HCT116 (cell line): ENCODE measurements around the gene CIDEC. TPM values are rescaled to one million over a fixed set of nuclear protein-coding genes. Genes with fewer than 3 reads are reported as not detected.

Experiments used
- ATAC-seq: fragments of 200-7000 bp; cut with Tn5 transposase; 2 replicates; pipeline ENCODE4 v1.9.1; 2020; ENCODE audit warnings: mild to moderate bottlenecking, moderate library complexity
- BruUV-seq: library from RNA; stranded (reverse); fragments of 400-500 nt; replicated peaks from 2 replicates; lab custom pipeline; 2021; lab: Mats Ljungman, UMichigan
- CTCF ChIA-PET: fragments of 300-600 bp; sonication (Branson Sonifier 250); formaldehyde crosslinking; loops from one replicate; lab custom pipeline; 2021; ENCODE audit warnings: antibody characterized with exemption; lab: Charles Lee
- POLR2A ChIA-PET: fragments of 300-600, 350-600 bp; sonication (Branson Sonifier 250); formaldehyde crosslinking; loops from one replicate; lab custom pipeline; 2021; ENCODE audit warnings: antibody characterized with exemption; lab: Charles Lee
- RAD21 ChIA-PET, 2 experiments: fragments of 300-600 bp; sonication (Branson Sonifier 250); formaldehyde crosslinking; loops; one replicate each; lab custom pipeline; 2023; ENCODE audit warnings: low total read pairs in 2 of 2; ENCODE audit not compliant: uncharacterized antibody in 2 of 2, unreplicated experiment in 2 of 2, low non-redundant PET in 1 of 2; lab: Charles Lee
- DNase-seq: peaks from one replicate; pipeline ENCODE4 v3.0.0-alpha.2; 2010; ENCODE audit warnings: low read depth, low spot score
- H2AFZ ChIP-seq: fragments of 200-600 bp; shearing (Covaris generic), sonication (generic); 2 replicates; pipeline ENCODE4 v1.6.1; 2017; ENCODE audit warnings: low read depth, mixed run types, mixed read lengths, antibody characterized with exemption, low read length; ENCODE audit not compliant: poor library complexity, severe bottlenecking
- H3K27ac ChIP-seq: 2 replicates; pipeline ENCODE4 v1.5.1; 2012; ENCODE audit warnings: low read depth, low read length
- H3K27me3 ChIP-seq: fragments of 200-600 bp; sonication (generic); 2 replicates; pipeline ENCODE4 v1.6.1; 2016; ENCODE audit warnings: mixed run types, low read length, mixed read lengths; ENCODE audit not compliant: insufficient read depth
- H3K36me3 ChIP-seq, 2 experiments: fragments of 200-500 bp in 1 of 2; fragments of 200-600 bp in 1 of 2; sonication (Bioruptor generic) in 1 of 2; sonication (generic) in 1 of 2; 2 replicates each; pipeline versions ENCODE4 v1.5.1 to v1.6.1; 2014 to 2016; ENCODE audit warnings: low read length in 2 of 2, inconsistent platforms in 1 of 2, mixed read lengths in 1 of 2, mixed run types in 1 of 2; ENCODE audit not compliant: insufficient read depth in 2 of 2, control insufficient read depth in 1 of 2
- H3K4me1 ChIP-seq, 2 experiments: fragments of 200-600 bp in 1 of 2; sonication (generic) in 1 of 2; 2 replicates each; pipeline versions ENCODE4 v1.5.1 to v1.6.1; 2012 to 2017; ENCODE audit warnings: low read length in 2 of 2, inconsistent platforms in 1 of 2, mild to moderate bottlenecking in 1 of 2, mixed read lengths in 1 of 2, mixed run types in 1 of 2, moderate library complexity in 1 of 2; ENCODE audit not compliant: insufficient read depth in 2 of 2, control insufficient read depth in 1 of 2
- H3K4me2 ChIP-seq: fragments of 200-600 bp; sonication (generic); 2 replicates; pipeline ENCODE4 v1.6.1; 2017; ENCODE audit warnings: mixed run types, low read length, mixed read lengths
- H3K4me3 ChIP-seq, 2 experiments: fragments of 200-600 bp in 1 of 2; sonication (generic) in 1 of 2; replicated peaks in 1 of 2; 2 replicates each; pipeline ENCODE4 v1.5.1; 2011 to 2016; ENCODE audit warnings: low read length in 2 of 2, control low read depth in 1 of 2, low read depth in 1 of 2, mild to moderate bottlenecking in 1 of 2, mixed read lengths in 1 of 2, mixed run types in 1 of 2
- H3K79me2 ChIP-seq: fragments of 200-600 bp; sonication (generic); 2 replicates; pipeline ENCODE4 v1.6.1; 2017; ENCODE audit warnings: mild to moderate bottlenecking, mixed run types, low read length, moderate library complexity, mixed read lengths; ENCODE audit not compliant: insufficient read depth
- H3K9ac ChIP-seq: fragments of 200-600 bp; sonication (generic); 2 replicates; pipeline ENCODE4 v1.6.1; 2016; ENCODE audit warnings: low read length, mixed read lengths
- H3K9me2 ChIP-seq: fragments of 200-600 bp; sonication (generic), shearing (Covaris generic); 2 replicates; pipeline ENCODE4 v1.6.1; 2017; ENCODE audit warnings: mixed run types, mild to moderate bottlenecking, moderate library complexity; ENCODE audit not compliant: insufficient read depth
- H3K9me3 ChIP-seq, 2 experiments: fragments of 200-500 bp in 1 of 2; fragments of 200-600 bp in 1 of 2; sonication (Bioruptor generic) in 1 of 2; sonication (generic) in 1 of 2; 2 replicates each; pipeline ENCODE4 v1.6.1; 2014 to 2017; ENCODE audit warnings: low read length in 2 of 2, mixed read lengths in 2 of 2, inconsistent platforms in 1 of 2, low read depth in 1 of 2, mild to moderate bottlenecking in 1 of 2, mixed run types in 1 of 2, moderate library complexity in 1 of 2; ENCODE audit not compliant: control insufficient read depth in 1 of 2, insufficient read depth in 1 of 2
- H4K20me1 ChIP-seq: fragments of 200-600 bp; sonication (generic), shearing (Covaris generic); 2 replicates; pipeline ENCODE4 v1.6.1; 2017; ENCODE audit warnings: mixed run types, mild to moderate bottlenecking, moderate library complexity; ENCODE audit not compliant: insufficient read depth
- CEBPB ChIP-seq: IDR thresholded peaks from 2 replicates; pipeline ENCODE4 v1.6.1; 2012; ENCODE audit warnings: low read depth
- EGR1 ChIP-seq: IDR thresholded peaks from 2 replicates; pipeline ENCODE4 v1.6.1; 2012; ENCODE audit warnings: low read depth
- ELF1 ChIP-seq: IDR thresholded peaks from 2 replicates; pipeline ENCODE4 v1.6.1; 2012; ENCODE audit warnings: low read depth, borderline replicate concordance
- EZH2phosphoT487 ChIP-seq: fragments of 200-600 bp; IDR thresholded peaks from 2 replicates; pipeline ENCODE4 v1.6.1; 2018; ENCODE audit warnings: antibody characterized with exemption, borderline replicate concordance
- FOSL1 ChIP-seq: IDR thresholded peaks from 2 replicates; pipeline ENCODE4 v1.6.1; 2012; ENCODE audit warnings: low read depth
- JUND ChIP-seq: IDR thresholded peaks from 2 replicates; pipeline ENCODE4 v1.6.1; 2012
- POLR2A ChIP-seq: IDR thresholded peaks from 2 replicates; pipeline ENCODE4 v1.7.0; 2011; ENCODE audit warnings: borderline replicate concordance; ENCODE audit not compliant: insufficient read depth, insufficient read length; ENCODE audit errors: extremely low read depth
- POLR2AphosphoS5 ChIP-seq: IDR thresholded peaks from 2 replicates; pipeline ENCODE4 v1.6.1; 2011; ENCODE audit warnings: mild to moderate bottlenecking, low read depth, low read length, moderate library complexity
- RAD21 ChIP-seq: IDR thresholded peaks from 2 replicates; pipeline ENCODE4 v1.6.1; 2012; ENCODE audit warnings: low read depth, mild to moderate bottlenecking
- SIN3A ChIP-seq: IDR thresholded peaks from 2 replicates; pipeline ENCODE4 v1.6.1; 2012; ENCODE audit warnings: low read depth
- SP1 ChIP-seq: IDR thresholded peaks from 2 replicates; pipeline ENCODE4 v1.6.1; 2012; ENCODE audit warnings: low read depth
- SRF ChIP-seq: IDR thresholded peaks from 2 replicates; pipeline ENCODE4 v1.6.1; 2012; ENCODE audit warnings: low read depth
- TCF7L2 ChIP-seq: IDR thresholded peaks from 2 replicates; pipeline ENCODE4 v1.7.0; 2011; ENCODE audit warnings: borderline replicate concordance, inconsistent platforms; ENCODE audit not compliant: insufficient read depth, insufficient read length; ENCODE audit errors: extremely low read depth
- YY1 ChIP-seq: IDR thresholded peaks from 2 replicates; pipeline ENCODE4 v1.6.1; 2011; ENCODE audit warnings: low read length, low read depth, moderate library complexity, mild to moderate bottlenecking; ENCODE audit not compliant: insufficient replicate concordance; ENCODE audit errors: extremely low read depth
- ZNF274 ChIP-seq: fragments of 200-500 bp; sonication (Bioruptor generic); IDR thresholded peaks from 2 replicates; pipeline ENCODE4 v1.6.1; 2014; ENCODE audit warnings: mild to moderate bottlenecking, low read depth, low read length, inconsistent platforms
- intact Hi-C: fragments of 100-400 bp; cut with micrococcal nuclease; formaldehyde crosslinking; loops from 2 replicates; pipeline ENCODE4 v1.10.0; 2022
- total RNA-seq: library from RNA; stranded (reverse); gene quantifications from one replicate; pipeline ENCODE4 v1.2.1, GENCODE V29; 2021; ENCODE audit not compliant: unreplicated experiment
- TF ChIP-seq, protein P1 (sequence below): IDR thresholded peaks from 2 replicates; pipeline ENCODE4 v1.6.1; 2012
- TF ChIP-seq, protein P2 (sequence below): IDR thresholded peaks from 2 replicates; pipeline ENCODE4 v1.6.1; 2011; ENCODE audit warnings: mild to moderate bottlenecking, low read length, moderate library complexity; ENCODE audit not compliant: insufficient replicate concordance; ENCODE audit errors: extremely low read depth
- TF ChIP-seq, protein P3 (sequence below): IDR thresholded peaks from 2 replicates; pipeline ENCODE4 v1.6.1; 2012; ENCODE audit warnings: low read depth
- TF ChIP-seq, protein P4 (sequence below): IDR thresholded peaks from 2 replicates; pipeline ENCODE4 v1.6.1; 2012

Gene CIDEC
- total RNA-seq, 1 experiment from 2014 or later, result not detected

DNA sequence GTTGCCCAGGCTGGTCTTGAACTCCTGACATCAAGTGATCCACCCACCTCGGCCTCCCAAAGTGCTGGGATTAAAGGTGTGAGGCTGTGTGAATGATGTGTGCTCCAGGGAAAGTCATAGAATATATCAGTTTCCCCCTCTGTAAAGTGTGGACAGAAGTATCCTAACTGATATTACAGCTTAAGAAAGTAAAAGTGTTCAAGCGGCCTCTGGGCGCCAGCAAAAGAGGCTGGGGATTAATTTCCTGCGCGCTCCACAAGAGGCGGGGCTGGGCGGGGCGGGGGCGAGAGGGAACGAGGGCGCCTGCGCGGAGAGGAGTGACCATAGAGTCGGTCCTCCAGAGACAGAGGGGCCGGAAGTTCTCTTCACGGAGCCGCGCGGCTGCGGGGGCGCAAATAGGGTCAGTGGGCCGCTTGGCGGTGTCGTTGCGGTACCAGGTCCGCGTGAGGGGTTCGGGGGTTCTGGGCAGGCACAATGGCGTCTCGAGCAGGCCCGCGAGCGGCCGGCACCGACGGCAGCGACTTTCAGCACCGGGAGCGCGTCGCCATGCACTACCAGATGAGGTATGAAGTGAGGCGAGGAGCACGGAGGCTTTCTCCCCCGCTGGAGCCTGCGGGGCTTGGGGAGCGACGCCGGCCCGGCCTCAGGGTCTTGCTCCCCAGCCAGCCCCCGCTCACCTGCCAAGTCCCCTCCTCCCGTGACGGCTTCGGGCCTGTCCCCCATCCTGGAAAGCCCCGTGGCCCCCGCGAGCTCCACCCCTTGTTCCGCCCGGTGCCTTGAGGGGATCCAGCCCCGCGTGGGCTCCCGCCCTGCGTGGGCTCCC, 10.4 kb upstream of the CIDEC start, which contains the start of gene JAGN1:
Gene JAGN1, plus strand, starts transcription at position 362 of the 823 bp plus-strand sequence. Its CDS starts 113 bp downstream, at position 475.
- no peaks in the 10 kb centered on the region for H3K27me3 ChIP-seq
- CTCF ChIA-PET, result no interaction called here
- peaks cover 36% of the 10 kb centered on the region for H3K79me2 ChIP-seq
- no peaks in the 10 kb centered on the region for H4K20me1 ChIP-seq
- H2AFZ ChIP-seq, result peak within 1 kb of the TSS; percentile 60
- RAD21 ChIA-PET, result no interaction called here
- no peaks in the 10 kb centered on the region for H3K9me2 ChIP-seq
- intact Hi-C loops, result loop anchor here (5.0 kb wide), 1 partner anchor 42 kb away; the partner anchor contains the start of gene CRELD1
- H3K9me3 ChIP-seq, result no peaks in the 10 kb centered on the region
- peaks cover 4 to 28% of the 10 kb centered on the region in 2 experiments; a peak in 3 of 4 replicates for H3K4me1 ChIP-seq
- H3K4me3 ChIP-seq, result peak within 1 kb of the TSS; percentile 95 to 99
- peak within 1 kb of the TSS; percentile 92 for H3K27ac ChIP-seq
- peak within 1 kb of the TSS; percentile 96 for H3K4me2 ChIP-seq
- TSS peak; percentile 66 for BruUV-seq
- ATAC-seq, result peak; percentile 86
- POLR2A ChIA-PET, result interaction anchor here (0.6 to 2.0 kb wide), 2 partner anchors 12 to 248 kb away, joined by 3 to 6 read pairs; partner anchors contain the start of gene IL17RE
- peak within 1 kb of the TSS; percentile 97 for H3K9ac ChIP-seq
- peaks cover 11 to 17% of the 10 kb centered on the region in 2 experiments; a peak in 3 of 4 replicates for H3K36me3 ChIP-seq
- peak; percentile 75 for DNase-seq
- TF ChIP-seq, protein P1, sequence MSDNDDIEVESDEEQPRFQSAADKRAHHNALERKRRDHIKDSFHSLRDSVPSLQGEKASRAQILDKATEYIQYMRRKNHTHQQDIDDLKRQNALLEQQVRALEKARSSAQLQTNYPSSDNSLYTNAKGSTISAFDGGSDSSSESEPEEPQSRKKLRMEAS, result peak; percentile 66
- TF ChIP-seq YY1, result no peak
- no peak for TF ChIP-seq FOSL1
- TF ChIP-seq, protein P2, sequence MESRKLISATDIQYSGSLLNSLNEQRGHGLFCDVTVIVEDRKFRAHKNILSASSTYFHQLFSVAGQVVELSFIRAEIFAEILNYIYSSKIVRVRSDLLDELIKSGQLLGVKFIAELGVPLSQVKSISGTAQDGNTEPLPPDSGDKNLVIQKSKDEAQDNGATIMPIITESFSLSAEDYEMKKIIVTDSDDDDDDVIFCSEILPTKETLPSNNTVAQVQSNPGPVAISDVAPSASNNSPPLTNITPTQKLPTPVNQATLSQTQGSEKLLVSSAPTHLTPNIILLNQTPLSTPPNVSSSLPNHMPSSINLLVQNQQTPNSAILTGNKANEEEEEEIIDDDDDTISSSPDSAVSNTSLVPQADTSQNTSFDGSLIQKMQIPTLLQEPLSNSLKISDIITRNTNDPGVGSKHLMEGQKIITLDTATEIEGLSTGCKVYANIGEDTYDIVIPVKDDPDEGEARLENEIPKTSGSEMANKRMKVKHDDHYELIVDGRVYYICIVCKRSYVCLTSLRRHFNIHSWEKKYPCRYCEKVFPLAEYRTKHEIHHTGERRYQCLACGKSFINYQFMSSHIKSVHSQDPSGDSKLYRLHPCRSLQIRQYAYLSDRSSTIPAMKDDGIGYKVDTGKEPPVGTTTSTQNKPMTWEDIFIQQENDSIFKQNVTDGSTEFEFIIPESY, result no peak
- TF ChIP-seq POLR2AphosphoS5, result peak; percentile 95
- TF ChIP-seq, protein P3, sequence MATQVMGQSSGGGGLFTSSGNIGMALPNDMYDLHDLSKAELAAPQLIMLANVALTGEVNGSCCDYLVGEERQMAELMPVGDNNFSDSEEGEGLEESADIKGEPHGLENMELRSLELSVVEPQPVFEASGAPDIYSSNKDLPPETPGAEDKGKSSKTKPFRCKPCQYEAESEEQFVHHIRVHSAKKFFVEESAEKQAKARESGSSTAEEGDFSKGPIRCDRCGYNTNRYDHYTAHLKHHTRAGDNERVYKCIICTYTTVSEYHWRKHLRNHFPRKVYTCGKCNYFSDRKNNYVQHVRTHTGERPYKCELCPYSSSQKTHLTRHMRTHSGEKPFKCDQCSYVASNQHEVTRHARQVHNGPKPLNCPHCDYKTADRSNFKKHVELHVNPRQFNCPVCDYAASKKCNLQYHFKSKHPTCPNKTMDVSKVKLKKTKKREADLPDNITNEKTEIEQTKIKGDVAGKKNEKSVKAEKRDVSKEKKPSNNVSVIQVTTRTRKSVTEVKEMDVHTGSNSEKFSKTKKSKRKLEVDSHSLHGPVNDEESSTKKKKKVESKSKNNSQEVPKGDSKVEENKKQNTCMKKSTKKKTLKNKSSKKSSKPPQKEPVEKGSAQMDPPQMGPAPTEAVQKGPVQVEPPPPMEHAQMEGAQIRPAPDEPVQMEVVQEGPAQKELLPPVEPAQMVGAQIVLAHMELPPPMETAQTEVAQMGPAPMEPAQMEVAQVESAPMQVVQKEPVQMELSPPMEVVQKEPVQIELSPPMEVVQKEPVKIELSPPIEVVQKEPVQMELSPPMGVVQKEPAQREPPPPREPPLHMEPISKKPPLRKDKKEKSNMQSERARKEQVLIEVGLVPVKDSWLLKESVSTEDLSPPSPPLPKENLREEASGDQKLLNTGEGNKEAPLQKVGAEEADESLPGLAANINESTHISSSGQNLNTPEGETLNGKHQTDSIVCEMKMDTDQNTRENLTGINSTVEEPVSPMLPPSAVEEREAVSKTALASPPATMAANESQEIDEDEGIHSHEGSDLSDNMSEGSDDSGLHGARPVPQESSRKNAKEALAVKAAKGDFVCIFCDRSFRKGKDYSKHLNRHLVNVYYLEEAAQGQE, result no peak
- no peak for TF ChIP-seq EZH2phosphoT487
- peak; percentile 98 for TF ChIP-seq EGR1
- TF ChIP-seq ELF1, result no peak; the same call in 1 of the 2 replicates
- peak; percentile 75 for TF ChIP-seq POLR2A
- TF ChIP-seq, protein P4, sequence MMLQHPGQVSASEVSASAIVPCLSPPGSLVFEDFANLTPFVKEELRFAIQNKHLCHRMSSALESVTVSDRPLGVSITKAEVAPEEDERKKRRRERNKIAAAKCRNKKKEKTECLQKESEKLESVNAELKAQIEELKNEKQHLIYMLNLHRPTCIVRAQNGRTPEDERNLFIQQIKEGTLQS, result no peak
- TF ChIP-seq CEBPB, result no peak
- TF ChIP-seq TCF7L2, result no peak
- TF ChIP-seq SRF, result no peak
- no peak for TF ChIP-seq RAD21
- no peak for TF ChIP-seq JUND
- TF ChIP-seq SP1, result no peak
- TF ChIP-seq ZNF274, result no peak
- TF ChIP-seq SIN3A, result peak; percentile 71
